ENCODE results near the gene MAZ. TPM values are rescaled to one million over a fixed set of nuclear protein-coding genes. Genes with fewer than 3 reads are reported as not detected.

MAZ gene
- total and polyA plus RNA-seq, 2 of the 8 experiments (the other 6 are each of a cell fraction or from before 2014, with no cell fraction given) = 219 to 380 TPM

DNA sequence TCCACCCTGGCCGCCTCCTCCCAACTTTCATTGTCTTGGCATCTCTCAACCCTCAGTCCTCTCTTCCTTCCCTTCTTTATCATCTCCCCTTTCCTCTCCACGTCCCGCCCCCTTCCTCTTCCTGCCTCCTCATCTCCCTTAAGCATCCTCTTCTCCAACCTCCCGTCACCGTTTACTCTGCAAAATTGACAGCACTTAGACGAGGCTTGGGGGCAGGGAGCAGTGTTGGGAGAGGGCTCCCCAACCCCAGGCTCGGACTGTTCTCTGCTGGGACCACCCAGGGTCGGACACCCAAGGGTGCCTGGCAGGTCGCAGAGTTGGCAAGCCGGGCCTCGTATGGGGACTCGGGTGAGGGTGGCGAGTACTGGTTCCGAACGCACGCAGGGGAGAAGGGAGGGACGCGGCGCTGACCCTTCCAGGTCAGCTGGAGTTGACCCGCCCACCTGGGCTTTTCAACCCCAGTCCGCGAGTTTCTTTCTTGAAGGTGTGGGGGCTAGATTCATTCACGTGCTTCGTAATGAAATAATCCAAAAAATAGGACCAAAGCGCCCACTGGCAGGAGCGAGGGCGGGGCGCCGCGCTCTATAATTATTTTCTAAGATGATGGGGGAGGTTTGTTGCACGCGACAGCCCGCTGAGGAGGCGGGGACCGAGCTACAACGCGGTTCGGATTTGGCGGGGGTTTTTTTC, 8.8 kb downstream of the MAZ start:
- Histone ChIP-seq H3K36me3 (ENCODE audit: control insufficient read depth in 2 of 4, insufficient read depth in 4 of 4, low read length in 3 of 4) (peaks cover 11 to 26% (median 17%) of the 10 kb centered on the region in 4 experiments), H3K18ac (ENCODE audit: extremely low read depth, low read length) (peak overlapping the region; percentile 90), H3K27ac (ENCODE audit: low read depth, low read length) (no peak overlapping the region), H3K23me2 (ENCODE audit: low read depth, low read length) (peaks cover 27% of the 10 kb centered on the region), H2BK5ac (ENCODE audit: low read depth, low read length) (peak overlapping the region; percentile 89), H3K56ac (replicated peaks; ENCODE audit: insufficient read length, low read depth, low read length) (peak overlapping the region; percentile 14), H3K14ac (ENCODE audit: insufficient read length) (no peak overlapping the region), H3K4me2 (ENCODE audit: insufficient read depth in 1 of 2, low read depth in 2 of 2, low read length in 2 of 2) (peak overlapping the region; percentile 91 to 92), H3K9ac (replicated peaks in 1 of 4; ENCODE audit: extremely low read depth in 1 of 4, low read depth in 3 of 4, low read length in 3 of 4) (peak overlapping the region; percentile 16 to 39 (median 36); a peak in 5 of 7 replicates), H2AFZ (ENCODE audit: low read length) (no peak overlapping the region), H3K4ac (replicated peaks; ENCODE audit: insufficient read length, low read depth, low read length) (no peak overlapping the region), H3K4me1 (replicated peaks in 1 of 4; ENCODE audit: control insufficient read depth in 3 of 4, insufficient read depth in 4 of 4, low read length in 3 of 4) (peaks cover 0 to 41% (median 28%) of the 10 kb centered on the region in 4 experiments; a peak in 6 of 7 replicates), H3K9me3 (ENCODE audit: insufficient read depth in 2 of 2, low read depth in 1 of 2, low read length in 1 of 2) (no peaks in the 10 kb centered on the region), H3K4me3 (ENCODE audit: extremely low read depth in 1 of 4, insufficient read depth in 2 of 4, low read depth in 3 of 4, low read length in 4 of 4) (peak overlapping the region; percentile 59 to 91 (median 83)), H3K23ac (ENCODE audit: insufficient read length) (no peak overlapping the region), H2AK5ac (ENCODE audit: low read depth, low read length) (no peak overlapping the region; the same call in 1 of the 2 replicates), H3K79me1 (ENCODE audit: low read depth, low read length) (no peaks in the 10 kb centered on the region; the same call in none of the 2 replicates), H4K5ac (ENCODE audit: insufficient read length, low read depth, low read length) (no peak overlapping the region), H2BK120ac (replicated peaks; ENCODE audit: low read depth, low read length) (no peak overlapping the region), H4K91ac (replicated peaks; ENCODE audit: insufficient read length, low read length) (peak overlapping the region; percentile 48), H2BK15ac (ENCODE audit: low read length) (peak overlapping the region; percentile 82; the same call in 1 of the 2 replicates), H4K8ac (ENCODE audit: extremely low read depth, insufficient read depth, low read length) (peak overlapping the region; percentile 17; the same call in 1 of the 2 replicates), H2BK12ac (ENCODE audit: low read depth, low read length) (peak overlapping the region; percentile 92; the same call in 1 of the 2 replicates), H2BK20ac (ENCODE audit: low read length) (peak overlapping the region; percentile 13; the same call in 1 of the 2 replicates), H4K20me1 (replicated peaks in 1 of 2; ENCODE audit: control insufficient read depth in 1 of 2, insufficient read depth in 2 of 2, low read length in 2 of 2) (peaks cover 2 to 4% of the 10 kb centered on the region in 2 experiments), H3K79me2 (ENCODE audit: control insufficient read depth in 1 of 2, insufficient read depth in 2 of 2, low read length in 2 of 2) (peaks cover 0 to 26% of the 10 kb centered on the region in 2 experiments; a peak in 1 of 4 replicates), H3K27me3 (replicated peaks in 1 of 4; ENCODE audit: control insufficient read depth in 3 of 4, extremely low read depth in 1 of 4, insufficient read depth in 3 of 4, low read length in 3 of 4) (no peaks in the 10 kb centered on the region)
- 3% methylated on average over 34 of the region's 39 CpGs; no CpG with 5 or more reads in 1 of the 2 experiments for WGBS, 2 experiments (ENCODE audit: extremely low coverage in 1 of 2, insufficient coverage in 1 of 2, insufficient read length in 1 of 2, insufficient replicate concordance in 2 of 2, low coverage in 1 of 2, low lambda C conversion rate in 2 of 2, missing lambda C conversion rate in 1 of 2)
- DNase-seq (ENCODE audit: low read depth in 1 of 2, low spot score in 2 of 2) (peak in 1 of 2 experiments; percentile 61), FAIRE-seq (no peak)
- CTCF ChIA-PET (ENCODE audit: partially characterized antibody) = interaction anchor here (0.6 to 17.5 kb wide), 15 partner anchors 7 to 216 kb away, joined by 3 to 212 read pairs (median 4); partner anchors contain the start of genes KIF22, MAZ and TLCD3B
- POLR2A ChIA-PET (ENCODE audit: partially characterized antibody) = interaction anchor here (0.5 to 16.6 kb wide), 27 partner anchors 8 to 213 kb away, joined by 3 to 167 read pairs (median 4); partner anchors contain the start of genes CDIPT, HIRIP3, KCTD13 and KIF22
- no peak for TF ChIP-seq RNF2 (IDR thresholded peaks at IDR 0.05; ENCODE audit: borderline replicate concordance, low read depth, low read length, missing control alignments, poor library complexity, severe bottlenecking)
- TF ChIP-seq TAF1 (IDR thresholded peaks at IDR 0.05; ENCODE audit: low read depth, low read length) = no peak
- peak; percentile 6 for TF ChIP-seq KDM4A (IDR thresholded peaks at IDR 0.05; ENCODE audit: low read depth, low read length, severe bottlenecking)
- no peak for TF ChIP-seq RXRA (IDR thresholded peaks at IDR 0.05; ENCODE audit: insufficient read depth, low read depth, low read length)
- TF ChIP-seq CREB1 (IDR thresholded peaks at IDR 0.05) = no peak
- peak; percentile 79 for TF ChIP-seq CTBP2 (IDR thresholded peaks at IDR 0.05; ENCODE audit: borderline replicate concordance, insufficient read depth, insufficient read length, low read length)
- peak in 1 of 2 experiments; percentile 83; a peak in 1 of 4 replicates for TF ChIP-seq SIN3A (conservative IDR thresholded peaks at IDR 0.05 in 1 of 2, IDR thresholded peaks at IDR 0.05 in 1 of 2; ENCODE audit: low read depth in 1 of 2, low read length in 2 of 2)
- no peak for TF ChIP-seq POLR2A (IDR thresholded peaks at IDR 0.05; ENCODE audit: control extremely low read depth in 1 of 2, low read depth in 2 of 2, low read length in 2 of 2)
- TF ChIP-seq, protein P1, sequence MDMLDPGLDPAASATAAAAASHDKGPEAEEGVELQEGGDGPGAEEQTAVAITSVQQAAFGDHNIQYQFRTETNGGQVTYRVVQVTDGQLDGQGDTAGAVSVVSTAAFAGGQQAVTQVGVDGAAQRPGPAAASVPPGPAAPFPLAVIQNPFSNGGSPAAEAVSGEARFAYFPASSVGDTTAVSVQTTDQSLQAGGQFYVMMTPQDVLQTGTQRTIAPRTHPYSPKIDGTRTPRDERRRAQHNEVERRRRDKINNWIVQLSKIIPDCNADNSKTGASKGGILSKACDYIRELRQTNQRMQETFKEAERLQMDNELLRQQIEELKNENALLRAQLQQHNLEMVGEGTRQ (IDR thresholded peaks at IDR 0.05; ENCODE audit: low read length) = no peak

All from H1 (cell line).